ENCODE measurements around the gene PBXIP1.

PBXIP1 gene

GRCh38 chr1:155002464-155003226, 46.7 kb upstream of the PBXIP1 start, which contains the start of gene ZBTB7B:
ZBTB7B (plus strand) TSS chr1:155002802; CDS start chr1:155014661, 11,859 bp downstream.
- TF ChIP-seq CTCF (IDR thresholded peaks at IDR 0.05; ENCODE audit: low read depth, low read length, missing control alignments): no peak
- peak within 1 kb of the TSS; percentile 93 for H3K4me3 ChIP-seq (replicated peaks; ENCODE audit: low read depth, low read length)
- no peak for DNase-seq (ENCODE audit: extremely low read depth, low read depth)

- TF ChIP-seq CTCF (IDR thresholded peaks at IDR 0.05; ENCODE audit: low read depth, low read length, missing control alignments): peak; percentile 61
- peak; percentile 94 for DNase-seq (ENCODE audit: extremely low read depth, low read depth)
- peak overlapping the region; percentile 61 for H3K4me3 ChIP-seq (replicated peaks; ENCODE audit: low read depth, low read length)
Observed at GRCh38 chr1:155001675-155002463, 46.0 kb upstream of the PBXIP1 start.

GRCh38 chr1:155001425-155001674, 45.5 kb upstream of the PBXIP1 start:
- no peak for TF ChIP-seq CTCF (IDR thresholded peaks at IDR 0.05; ENCODE audit: low read depth, low read length, missing control alignments)
- peak overlapping the region; percentile 61 for H3K4me3 ChIP-seq (replicated peaks; ENCODE audit: low read depth, low read length)
- DNase-seq (ENCODE audit: extremely low read depth, low read depth): no peak

- TF ChIP-seq CTCF (IDR thresholded peaks at IDR 0.05; ENCODE audit: low read depth, low read length, missing control alignments): no peak
- peak; percentile 53 for DNase-seq (ENCODE audit: extremely low read depth, low read depth)
- peak overlapping the region; percentile 61 for H3K4me3 ChIP-seq (replicated peaks; ENCODE audit: low read depth, low read length)
Observed at GRCh38 chr1:155000726-155001424, 45.0 kb upstream of the PBXIP1 start.

- H3K4me3 ChIP-seq (replicated peaks; ENCODE audit: low read depth, low read length): peak overlapping the region; percentile 61
- DNase-seq (ENCODE audit: extremely low read depth, low read depth): no peak
- no peak for TF ChIP-seq CTCF (IDR thresholded peaks at IDR 0.05; ENCODE audit: low read depth, low read length, missing control alignments)
Observed at GRCh38 chr1:155000411-155000725, 44.5 kb upstream of the PBXIP1 start.

GRCh38 chr1:154999571-155000410, 43.9 kb upstream of the PBXIP1 start:
- H3K4me3 ChIP-seq (replicated peaks; ENCODE audit: low read depth, low read length): peak overlapping the region; percentile 61
- no peak for DNase-seq (ENCODE audit: extremely low read depth, low read depth)
- no peak for TF ChIP-seq CTCF (IDR thresholded peaks at IDR 0.05; ENCODE audit: low read depth, low read length, missing control alignments)
